Ovary (tissue), 3 donors: ENCODE data around the gene NFKBIA.

ENCODE experiments used
- CTCF ChIP-seq, 3 donors: fragments of 450-650 bp in 2 of 3; fragments of 200-600 bp in 1 of 3; IDR thresholded peaks; one replicate each; pipeline versions ENCODE4 v1.5.1 to v1.8.0; 2016 to 2022; ENCODE audit warnings: antibody characterized with exemption in 3 of 3, mild to moderate bottlenecking in 1 of 3
- EP300 ChIP-seq: sonication (generic); formaldehyde crosslinking; IDR thresholded peaks from one replicate; pipeline ENCODE4 v1.6.1; 2017; ENCODE audit warnings: antibody characterized with exemption
- POLR2A ChIP-seq: fragments of 450-650 bp; IDR thresholded peaks from one replicate; pipeline ENCODE4 v1.6.1; 2017; ENCODE audit warnings: antibody characterized with exemption, mild to moderate bottlenecking, moderate library complexity
- donor health status: DM: no; HTN: no; CAD: no.

DNA sequence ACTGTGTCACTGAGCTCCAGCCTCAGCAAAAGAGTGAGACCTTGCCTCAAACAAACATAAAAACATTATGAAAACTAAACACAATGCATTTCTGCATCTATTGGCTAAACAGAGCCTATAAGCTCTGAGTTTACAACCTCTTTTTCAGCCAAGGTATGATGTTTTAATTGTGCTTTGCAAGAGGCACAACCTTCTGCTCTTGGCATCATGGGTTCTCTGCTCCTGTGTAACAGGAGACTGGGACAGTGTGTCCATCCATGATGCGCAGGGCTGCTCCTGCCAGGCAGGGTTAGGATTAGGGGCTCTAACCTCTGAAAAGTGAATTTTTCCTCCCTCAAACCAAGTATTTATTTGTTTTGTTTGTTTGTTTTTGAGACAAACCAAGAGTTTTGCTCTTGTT lies 5.0 kb upstream of the NFKBIA start:
- TF ChIP-seq CTCF (IDR thresholded peaks at IDR 0.05) (no peak), EP300 (no peak), POLR2A (no peak)
